Colonic mucosa (tissue), 4 donors: Measurements from ENCODE around the gene EGFL6. TPM values are rescaled to one million over a fixed set of nuclear protein-coding genes. Genes with fewer than 3 reads are reported as not detected.

ENCODE experiments used
- DNase-seq: peaks from one replicate; pipeline ENCODE4 v3.0.0-alpha.2; 2020
- H3K27ac ChIP-seq: fragments of 200-600 bp; one replicate; pipeline ENCODE4 v1.8.0; 2021
- H3K27me3 ChIP-seq: fragments of 200-600 bp; one replicate; pipeline ENCODE4 v1.8.0; 2021
- H3K36me3 ChIP-seq: fragments of 200-600 bp; one replicate; pipeline ENCODE4 v1.8.0; 2021
- H3K4me1 ChIP-seq: fragments of 200-600 bp; one replicate; pipeline ENCODE4 v1.8.0; 2021; ENCODE audit warnings: mild to moderate bottlenecking
- H3K4me3 ChIP-seq: fragments of 200-600 bp; one replicate; pipeline ENCODE4 v1.8.0; 2021
- H3K9ac ChIP-seq, 2 donors: one replicate each; pipeline ENCODE4 v1.7.0; 2013; ENCODE audit warnings: control low read depth in 2 of 2, low read depth in 2 of 2, low read length in 2 of 2
- H3K9me3 ChIP-seq: fragments of 200-600 bp; one replicate; pipeline ENCODE4 v1.8.0; 2021
- CTCF ChIP-seq: fragments of 200-600 bp; IDR thresholded peaks from one replicate; pipeline ENCODE4 v1.8.0; 2022; ENCODE audit warnings: antibody characterized with exemption, mild to moderate bottlenecking
- intact Hi-C: fragments of 100-400 bp; cut with DNase I; formaldehyde crosslinking; loops from one replicate; pipeline ENCODE4 v1.14.1; 2022
- total RNA-seq, 2 donors: library from RNA; stranded (reverse); fragmentation: NEBNext Ultra II Directional in 1 of 2; extraction: Animal tissue kit (Norgen Biotek cat#: 25700) in 1 of 2; gene quantifications; one replicate each; pipeline ENCODE4 v1.2.1, GENCODE V29; 2021
- donor health status: healthy.
- donor health status: DM: no; HTN: no; CAD: no.
- donor health status: DM: no; HTN: no; CAD: no.

The EGFL6 gene
- total RNA-seq, 2 donors from 2014 or later, result 0.10 to 0.27 TPM

GRCh38 chrX:13659063-13659462, 89.7 kb downstream of the EGFL6 start:
- Histone ChIP-seq H3K27ac (no peak overlapping the region), H3K4me1 (peaks cover 1% of the 10 kb centered on the region), H3K36me3 (no peaks in the 10 kb centered on the region), H3K27me3 (no peaks in the 10 kb centered on the region), H3K9ac (no peak overlapping the region), H3K4me3 (no peak overlapping the region), H3K9me3 (no peaks in the 10 kb centered on the region)
- DNase-seq, result no peak
- intact Hi-C loops, result loop anchor here (5.0 kb wide), 2 partner anchors 73 to 88 kb away; partner anchors contain the start of genes OFD1 and TRAPPC2
- TF ChIP-seq CTCF, result no peak

- Histone ChIP-seq H3K4me1 (no peaks in the 10 kb centered on the region), H3K9me3 (no peaks in the 10 kb centered on the region), H3K4me3 (no peak overlapping the region), H3K27me3 (no peaks in the 10 kb centered on the region), H3K36me3 (no peaks in the 10 kb centered on the region), H3K9ac (peak overlapping the region in 1 of 2 donors; percentile 20), H3K27ac (peak overlapping the region; percentile 41)
- no peak for DNase-seq
- TF ChIP-seq CTCF, result no peak
- intact Hi-C loops, result loop anchor here (5.0 kb wide), 1 partner anchor 370 kb away; no protein-coding TSS in a partner anchor
Measured at GRCh38 chrX:13661735-13662288, 92.4 kb downstream of the EGFL6 start.

DNA sequence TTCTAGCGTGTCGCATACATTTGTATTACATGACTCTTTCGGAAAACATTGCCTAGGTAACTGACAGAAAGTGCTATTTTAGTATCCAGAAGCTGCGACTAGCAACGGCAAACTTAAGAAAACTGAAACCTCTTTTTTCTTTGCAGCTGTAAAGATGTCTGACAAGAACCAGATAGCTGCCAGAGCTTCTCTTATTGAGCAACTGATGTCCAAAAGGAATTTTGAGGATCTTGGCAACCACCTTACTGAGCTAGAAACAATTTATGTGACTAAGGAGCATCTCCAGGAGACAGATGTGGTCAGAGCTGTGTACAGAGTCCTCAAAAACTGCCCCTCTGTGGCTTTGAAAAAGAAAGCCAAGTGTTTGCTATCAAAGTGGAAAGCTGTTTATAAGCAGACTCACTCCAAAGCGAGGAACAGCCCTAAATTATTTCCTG, 93.0 kb downstream of the EGFL6 start:
- Histone ChIP-seq H3K27ac (peak overlapping the region; percentile 41), H3K36me3 (no peaks in the 10 kb centered on the region), H3K4me3 (no peak overlapping the region), H3K27me3 (no peaks in the 10 kb centered on the region), H3K9ac (peak overlapping the region; percentile 20 to 29), H3K9me3 (no peaks in the 10 kb centered on the region), H3K4me1 (no peaks in the 10 kb centered on the region)
- no peak for DNase-seq
- TF ChIP-seq CTCF, result no peak
- intact Hi-C loops, result loop anchor here (5.0 kb wide), 1 partner anchor 370 kb away; no protein-coding TSS in a partner anchor

DNA sequence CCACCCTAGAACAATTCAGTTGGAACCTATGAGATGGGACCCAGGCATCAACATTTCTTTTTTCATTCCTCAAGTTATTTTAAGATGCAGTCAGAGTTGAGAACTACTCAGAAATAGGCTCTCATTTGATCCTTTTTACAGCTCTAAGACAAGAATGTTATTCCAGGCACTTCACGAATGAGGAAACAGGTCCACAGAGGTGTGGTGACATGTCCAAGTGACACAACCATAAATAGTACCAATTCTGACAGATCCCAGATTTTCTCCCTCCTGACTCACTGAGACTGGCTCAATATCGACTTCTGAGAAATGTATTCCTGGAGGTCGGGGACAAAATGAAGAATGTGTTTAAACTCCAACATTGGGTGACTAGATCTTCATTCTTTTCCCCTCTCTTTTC, 94.6 kb downstream of the EGFL6 start:
- intact Hi-C loops, result loop anchor here (5.0 kb wide), 1 partner anchor 368 kb away; no protein-coding TSS in a partner anchor
- no peak for DNase-seq
- Histone ChIP-seq H3K27ac (no peak overlapping the region), H3K4me1 (no peaks in the 10 kb centered on the region), H3K9me3 (no peaks in the 10 kb centered on the region), H3K36me3 (no peaks in the 10 kb centered on the region), H3K27me3 (no peaks in the 10 kb centered on the region), H3K4me3 (no peak overlapping the region), H3K9ac (no peak overlapping the region)
- no peak for TF ChIP-seq CTCF

DNA sequence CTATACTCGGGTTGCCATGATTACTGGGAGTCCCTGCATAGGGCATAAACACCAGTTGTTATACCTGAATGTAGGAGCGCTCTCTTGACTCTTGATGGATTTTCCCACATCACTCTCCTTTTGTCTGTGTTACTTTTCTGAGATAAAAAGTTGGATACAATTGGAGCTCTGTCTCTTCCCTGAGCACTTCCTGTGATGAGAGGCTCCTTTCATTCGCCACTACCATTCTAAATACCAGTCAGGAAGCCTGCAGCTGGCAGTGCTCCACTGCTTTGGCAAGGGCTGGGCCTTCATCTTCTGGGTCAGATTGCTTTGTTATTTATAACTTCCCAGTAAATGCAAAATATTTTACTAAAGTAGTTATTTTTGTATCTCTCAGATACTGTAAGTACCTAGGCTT, 97.4 kb downstream of the EGFL6 start:
- DNase-seq, result no peak
- Histone ChIP-seq H3K9me3 (no peaks in the 10 kb centered on the region), H3K4me3 (no peak overlapping the region), H3K4me1 (no peaks in the 10 kb centered on the region), H3K27me3 (no peaks in the 10 kb centered on the region), H3K36me3 (no peaks in the 10 kb centered on the region), H3K27ac (no peak overlapping the region), H3K9ac (no peak overlapping the region)
- no peak for TF ChIP-seq CTCF
- intact Hi-C loops, result no loop called here
